Activated T-helper 17 cell treated with anti-CD3 and anti-CD28 coated beads, Interleukin-2, amount 50 U/mL, for 72 hours (primary cell): ENCODE measurements around the gene SPDEF. TPM values are rescaled to one million over a fixed set of nuclear protein-coding genes. Genes with fewer than 3 reads are reported as not detected.

ENCODE experiments used
- ATAC-seq: fragments of 150-1000 bp; cut with Tn5 transposase; replicated peaks from 2 replicates; pipeline ENCODE4 v1.10.0; 2021; ENCODE audit warnings: mild to moderate bottlenecking, moderate library complexity
- H3K27ac Mint-ChIP-seq: one replicate; pipeline ENCODE4 v1.8.0; 2022; ENCODE audit warnings: mixed read lengths
- H3K27me3 Mint-ChIP-seq: one replicate; pipeline ENCODE4 v1.8.0; 2022; ENCODE audit warnings: mixed read lengths
- H3K36me3 Mint-ChIP-seq: one replicate; pipeline ENCODE4 v1.8.0; 2022; ENCODE audit warnings: low read depth, mild to moderate bottlenecking, mixed read lengths
- H3K4me1 Mint-ChIP-seq: one replicate; pipeline ENCODE4 v1.8.0; 2022; ENCODE audit warnings: mixed read lengths
- H3K4me3 Mint-ChIP-seq: one replicate; pipeline ENCODE4 v1.8.0; 2022; ENCODE audit warnings: mild to moderate bottlenecking, mixed read lengths
- H3K9me3 Mint-ChIP-seq: one replicate; pipeline ENCODE4 v1.8.0; 2022; ENCODE audit warnings: mixed read lengths
- total RNA-seq, 2 donors: library from RNA; stranded (reverse); gene quantifications; one replicate each; pipeline ENCODE4 v1.2.3, GENCODE V29; 2022

The SPDEF gene
- total RNA-seq, 2 donors from 2014 or later, result 0.26 TPM; not detected in 1

GRCh38 chr6:34551720-34552119 lies 4.4 kb downstream of the SPDEF start:
- H3K36me3 Mint-ChIP-seq, result no peaks in the 10 kb centered on the region
- no peak overlapping the region for H3K4me3 Mint-ChIP-seq
- H3K9me3 Mint-ChIP-seq, result no peaks in the 10 kb centered on the region
- ATAC-seq, result no peak
- H3K27ac Mint-ChIP-seq, result no peak overlapping the region
- peaks cover 3% of the 10 kb centered on the region for H3K27me3 Mint-ChIP-seq
- no peaks in the 10 kb centered on the region for H3K4me1 Mint-ChIP-seq

GRCh38 chr6:34549804-34550202 lies 6.3 kb downstream of the SPDEF start:
- no peaks in the 10 kb centered on the region for H3K36me3 Mint-ChIP-seq
- H3K27me3 Mint-ChIP-seq, result peaks cover 3% of the 10 kb centered on the region
- no peak overlapping the region for H3K4me3 Mint-ChIP-seq
- H3K9me3 Mint-ChIP-seq, result no peaks in the 10 kb centered on the region
- no peaks in the 10 kb centered on the region for H3K4me1 Mint-ChIP-seq
- H3K27ac Mint-ChIP-seq, result no peak overlapping the region
- no peak for ATAC-seq

- no peak for ATAC-seq
- no peak overlapping the region for H3K4me3 Mint-ChIP-seq
- no peaks in the 10 kb centered on the region for H3K36me3 Mint-ChIP-seq
- H3K27ac Mint-ChIP-seq, result no peak overlapping the region
- no peaks in the 10 kb centered on the region for H3K9me3 Mint-ChIP-seq
- H3K4me1 Mint-ChIP-seq, result no peaks in the 10 kb centered on the region
- H3K27me3 Mint-ChIP-seq, result peaks cover 3% of the 10 kb centered on the region
These were observed 6.9 kb downstream of the SPDEF start for GRCh38 chr6:34549026-34549803.

GRCh38 chr6:34547701-34548644 lies 8.2 kb downstream of the SPDEF start:
- ATAC-seq, result no peak
- no peak overlapping the region for H3K27ac Mint-ChIP-seq
- H3K9me3 Mint-ChIP-seq, result no peaks in the 10 kb centered on the region
- H3K4me3 Mint-ChIP-seq, result no peak overlapping the region
- peaks cover 3% of the 10 kb centered on the region for H3K27me3 Mint-ChIP-seq
- no peaks in the 10 kb centered on the region for H3K4me1 Mint-ChIP-seq
- H3K36me3 Mint-ChIP-seq, result no peaks in the 10 kb centered on the region

GRCh38 chr6:34546551-34547321 lies 9.4 kb downstream of the SPDEF start:
- Mint-ChIP-seq H3K27me3 (no peaks in the 10 kb centered on the region), H3K27ac (no peak overlapping the region), H3K36me3 (no peaks in the 10 kb centered on the region), H3K9me3 (no peaks in the 10 kb centered on the region), H3K4me3 (no peak overlapping the region), H3K4me1 (no peaks in the 10 kb centered on the region)
- ATAC-seq, result no peak

GRCh38 chr6:34544776-34545471 lies 11.2 kb downstream of the SPDEF start:
- Mint-ChIP-seq H3K27ac (no peak overlapping the region), H3K9me3 (no peaks in the 10 kb centered on the region), H3K36me3 (no peaks in the 10 kb centered on the region), H3K4me1 (no peaks in the 10 kb centered on the region), H3K4me3 (no peak overlapping the region), H3K27me3 (no peaks in the 10 kb centered on the region)
- ATAC-seq, result no peak

GRCh38 chr6:34544052-34544604 lies 12.0 kb downstream of the SPDEF start:
- Mint-ChIP-seq H3K27ac (no peak overlapping the region), H3K9me3 (no peaks in the 10 kb centered on the region), H3K4me1 (no peaks in the 10 kb centered on the region), H3K36me3 (no peaks in the 10 kb centered on the region), H3K4me3 (no peak overlapping the region), H3K27me3 (no peaks in the 10 kb centered on the region)
- no peak for ATAC-seq

GRCh38 chr6:34543421-34543820 lies 12.7 kb downstream of the SPDEF start:
- H3K27ac Mint-ChIP-seq, result no peak overlapping the region
- H3K4me1 Mint-ChIP-seq, result no peaks in the 10 kb centered on the region
- no peak for ATAC-seq
- H3K9me3 Mint-ChIP-seq, result no peaks in the 10 kb centered on the region
- H3K36me3 Mint-ChIP-seq, result no peaks in the 10 kb centered on the region
- H3K4me3 Mint-ChIP-seq, result no peak overlapping the region
- H3K27me3 Mint-ChIP-seq, result no peaks in the 10 kb centered on the region

- no peak for ATAC-seq
- Mint-ChIP-seq H3K27ac (no peak overlapping the region), H3K4me3 (no peak overlapping the region), H3K27me3 (no peaks in the 10 kb centered on the region), H3K9me3 (no peaks in the 10 kb centered on the region), H3K36me3 (no peaks in the 10 kb centered on the region), H3K4me1 (no peaks in the 10 kb centered on the region)
These were observed 15.3 kb downstream of the SPDEF start for GRCh38 chr6:34540841-34541240.

GRCh38 chr6:34540222-34540621 lies 15.9 kb downstream of the SPDEF start:
- Mint-ChIP-seq H3K9me3 (no peaks in the 10 kb centered on the region), H3K27ac (no peak overlapping the region), H3K4me1 (no peaks in the 10 kb centered on the region), H3K36me3 (no peaks in the 10 kb centered on the region), H3K4me3 (no peak overlapping the region), H3K27me3 (no peaks in the 10 kb centered on the region)
- no peak for ATAC-seq

GRCh38 chr6:34539181-34539580 lies 16.9 kb downstream of the SPDEF start:
- Mint-ChIP-seq H3K27ac (no peak overlapping the region), H3K36me3 (no peaks in the 10 kb centered on the region), H3K27me3 (no peaks in the 10 kb centered on the region), H3K4me3 (no peak overlapping the region), H3K4me1 (no peaks in the 10 kb centered on the region), H3K9me3 (no peaks in the 10 kb centered on the region)
- ATAC-seq, result no peak

- no peaks in the 10 kb centered on the region for H3K9me3 Mint-ChIP-seq
- ATAC-seq, result no peak
- no peaks in the 10 kb centered on the region for H3K4me1 Mint-ChIP-seq
- H3K4me3 Mint-ChIP-seq, result no peak overlapping the region
- no peak overlapping the region for H3K27ac Mint-ChIP-seq
- H3K36me3 Mint-ChIP-seq, result no peaks in the 10 kb centered on the region
- H3K27me3 Mint-ChIP-seq, result no peaks in the 10 kb centered on the region
These were observed 17.5 kb downstream of the SPDEF start for GRCh38 chr6:34538581-34538980.

GRCh38 chr6:34537922-34538550 lies 18.1 kb downstream of the SPDEF start:
- H3K4me3 Mint-ChIP-seq, result no peak overlapping the region

More at GRCh38 chr6:34537922-34538550, 18.1 kb downstream of the SPDEF start:
- H3K9me3 Mint-ChIP-seq, result no peaks in the 10 kb centered on the region
- ATAC-seq, result no peak
- no peaks in the 10 kb centered on the region for H3K27me3 Mint-ChIP-seq
- no peaks in the 10 kb centered on the region for H3K36me3 Mint-ChIP-seq
- no peak overlapping the region for H3K27ac Mint-ChIP-seq
- H3K4me1 Mint-ChIP-seq, result no peaks in the 10 kb centered on the region
